PC-9 (cell line): ENCODE results near the gene IL1RL2. TPM values are rescaled to one million over a fixed set of nuclear protein-coding genes. Genes with fewer than 3 reads are reported as not detected.

Experiments
- BruUV-seq: library from RNA; stranded (reverse); fragments of 400-500 nt; replicated peaks from 2 replicates; lab custom pipeline; 2021; lab: Mats Ljungman, UMichigan
- CTCF ChIA-PET: fragments of 300-600 bp; sonication (Branson Sonifier 250); formaldehyde crosslinking; loops from one replicate; lab custom pipeline; 2022; ENCODE audit warnings: antibody characterized with exemption; lab: Charles Lee
- POLR2A ChIA-PET: fragments of 300-600 bp; sonication (Branson Sonifier 250); formaldehyde crosslinking; loops from one replicate; lab custom pipeline; 2022; ENCODE audit warnings: antibody characterized with exemption; ENCODE audit not compliant: unreplicated experiment; lab: Charles Lee
- DNase-seq, 2 experiments: peaks; one replicate each; pipeline versions ENCODE4 v3.0.0 to v3.0.0-alpha.2; 2015 to 2022; ENCODE audit warnings: mixed read lengths in 1 of 2
- H2AFZ ChIP-seq: fragments of 200-600 bp; sonication (generic); 2 replicates; pipeline ENCODE4 v1.8.1; 2017; ENCODE audit warnings: antibody characterized with exemption
- H3F3A ChIP-seq: fragments of 200-600 bp; sonication (generic); 2 replicates; pipeline ENCODE4 v1.8.1; 2017; ENCODE audit warnings: antibody characterized with exemption, mild to moderate bottlenecking, low read depth; ENCODE audit not compliant: insufficient read depth
- H3K27ac ChIP-seq: fragments of 200-600 bp; sonication (generic); 2 replicates; pipeline ENCODE4 v1.6.1; 2016; ENCODE audit warnings: mixed run types
- H3K27me3 ChIP-seq: fragments of 200-600 bp; sonication (generic); 2 replicates; pipeline ENCODE4 v1.6.1; 2016; ENCODE audit warnings: low read depth, mixed run types; ENCODE audit not compliant: insufficient read depth
- H3K36me3 ChIP-seq: fragments of 200-600 bp; sonication (generic); 2 replicates; pipeline ENCODE4 v1.6.1; 2016; ENCODE audit warnings: low read depth, mixed run types
- H3K4me1 ChIP-seq: fragments of 200-600 bp; sonication (generic); replicated peaks from 2 replicates; pipeline ENCODE4 v1.6.1; 2016; ENCODE audit warnings: mixed run types; ENCODE audit not compliant: insufficient read depth
- H3K4me2 ChIP-seq: fragments of 200-600 bp; sonication (generic); 2 replicates; pipeline ENCODE4 v1.6.1; 2017; ENCODE audit warnings: mixed run types
- H3K4me3 ChIP-seq: fragments of 200-600 bp; sonication (generic); 2 replicates; pipeline ENCODE4 v1.6.1; 2016; ENCODE audit warnings: mixed run types
- H3K79me2 ChIP-seq: fragments of 200-600 bp; sonication (generic); 2 replicates; pipeline ENCODE4 v1.6.1; 2017; ENCODE audit warnings: low read depth, mixed run types
- H3K9me2 ChIP-seq: fragments of 200-600 bp; sonication (generic); 2 replicates; pipeline ENCODE4 v1.8.1; 2017; ENCODE audit warnings: mild to moderate bottlenecking; ENCODE audit not compliant: insufficient read depth
- H3K9me3 ChIP-seq: fragments of 200-600 bp; sonication (generic); 2 replicates; pipeline ENCODE4 v1.8.1; 2016; ENCODE audit warnings: low read depth; ENCODE audit not compliant: insufficient read depth
- H4K20me1 ChIP-seq: fragments of 200-600 bp; sonication (generic); 2 replicates; pipeline ENCODE4 v1.8.1; 2017; ENCODE audit not compliant: insufficient read depth
- EZH2 ChIP-seq: fragments of 200-600 bp; sonication (generic); IDR thresholded peaks from 2 replicates; pipeline ENCODE4 v1.8.0; 2017; ENCODE audit warnings: antibody characterized with exemption, low read depth
- intact Hi-C: fragments of 100-400 bp; cut with micrococcal nuclease; formaldehyde crosslinking; loops from one replicate; pipeline ENCODE4 v1.10.0; 2022; ENCODE audit not compliant: unreplicated experiment
- total RNA-seq: library from RNA; stranded (reverse); gene quantifications from 2 replicates; pipeline ENCODE4 v1.2.3, GENCODE V29; 2021
- TF ChIP-seq, protein P1 (sequence below): fragments of 200-600 bp; sonication (generic); conservative IDR thresholded peaks from 2 replicates; pipeline ENCODE4 v1.6.1; 2017; ENCODE audit warnings: mixed run types, antibody characterized with exemption, mild to moderate bottlenecking, moderate library complexity

IL1RL2 gene
- total RNA-seq, 1 experiment from 2014 or later: 1.9 TPM

DNA sequence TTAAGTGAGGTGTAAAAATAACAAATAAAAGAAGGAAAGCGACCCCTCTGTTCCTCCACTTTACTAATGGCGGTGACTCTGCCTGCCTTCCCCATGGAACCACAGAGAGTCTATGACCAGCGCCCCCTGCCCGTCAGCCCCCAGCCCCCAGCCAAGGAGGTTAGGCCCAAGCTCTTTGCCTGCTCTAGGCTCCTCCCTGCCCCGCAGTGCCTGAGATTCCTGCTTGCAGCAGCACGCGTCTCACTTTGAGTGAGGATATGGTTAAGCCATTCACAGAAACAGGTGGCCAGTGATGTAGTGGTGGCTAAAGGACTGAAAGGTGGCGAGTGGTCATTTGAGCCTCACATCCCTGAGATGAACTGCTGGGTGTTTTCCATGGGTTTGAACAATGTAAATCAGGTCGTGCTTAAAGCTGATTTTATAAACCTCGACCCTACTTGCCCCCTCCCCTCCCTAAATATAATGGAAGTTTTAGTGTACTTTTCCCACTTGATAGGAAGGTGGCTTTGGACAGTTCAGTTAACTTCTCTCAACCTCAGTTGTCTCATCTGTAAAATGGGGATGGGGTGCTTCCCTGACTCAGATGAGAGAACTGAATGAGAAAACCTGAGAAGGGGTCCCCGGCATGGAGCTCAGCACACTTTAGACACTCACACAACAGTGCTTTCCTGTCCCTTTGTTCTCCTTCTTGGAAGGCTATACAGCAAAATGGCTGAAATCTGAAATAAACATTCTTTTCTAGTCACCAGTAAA lies 46.5 kb downstream of the IL1RL2 start:
- Histone ChIP-seq H3K27me3 (no peaks in the 10 kb centered on the region), H3K79me2 (no peaks in the 10 kb centered on the region), H3K36me3 (no peaks in the 10 kb centered on the region), H4K20me1 (no peaks in the 10 kb centered on the region), H3K27ac (no peak overlapping the region), H2AFZ (no peak overlapping the region), H3K9me2 (no peaks in the 10 kb centered on the region), H3K4me3 (no peak overlapping the region), H3F3A (peaks cover 2% of the 10 kb centered on the region; the same call in 1 of the 2 replicates), H3K4me2 (no peak overlapping the region), H3K4me1 (peaks cover 14% of the 10 kb centered on the region), H3K9me3 (no peaks in the 10 kb centered on the region)
- ChIA-PET CTCF (no interaction called here), POLR2A (no interaction called here)
- no TSS peak for BruUV-seq
- no peak for TF ChIP-seq EZH2
- TF ChIP-seq, protein P1, sequence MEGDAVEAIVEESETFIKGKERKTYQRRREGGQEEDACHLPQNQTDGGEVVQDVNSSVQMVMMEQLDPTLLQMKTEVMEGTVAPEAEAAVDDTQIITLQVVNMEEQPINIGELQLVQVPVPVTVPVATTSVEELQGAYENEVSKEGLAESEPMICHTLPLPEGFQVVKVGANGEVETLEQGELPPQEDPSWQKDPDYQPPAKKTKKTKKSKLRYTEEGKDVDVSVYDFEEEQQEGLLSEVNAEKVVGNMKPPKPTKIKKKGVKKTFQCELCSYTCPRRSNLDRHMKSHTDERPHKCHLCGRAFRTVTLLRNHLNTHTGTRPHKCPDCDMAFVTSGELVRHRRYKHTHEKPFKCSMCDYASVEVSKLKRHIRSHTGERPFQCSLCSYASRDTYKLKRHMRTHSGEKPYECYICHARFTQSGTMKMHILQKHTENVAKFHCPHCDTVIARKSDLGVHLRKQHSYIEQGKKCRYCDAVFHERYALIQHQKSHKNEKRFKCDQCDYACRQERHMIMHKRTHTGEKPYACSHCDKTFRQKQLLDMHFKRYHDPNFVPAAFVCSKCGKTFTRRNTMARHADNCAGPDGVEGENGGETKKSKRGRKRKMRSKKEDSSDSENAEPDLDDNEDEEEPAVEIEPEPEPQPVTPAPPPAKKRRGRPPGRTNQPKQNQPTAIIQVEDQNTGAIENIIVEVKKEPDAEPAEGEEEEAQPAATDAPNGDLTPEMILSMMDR: no peak
- intact Hi-C loops: no loop called here
- DNase-seq: no peak

DNA sequence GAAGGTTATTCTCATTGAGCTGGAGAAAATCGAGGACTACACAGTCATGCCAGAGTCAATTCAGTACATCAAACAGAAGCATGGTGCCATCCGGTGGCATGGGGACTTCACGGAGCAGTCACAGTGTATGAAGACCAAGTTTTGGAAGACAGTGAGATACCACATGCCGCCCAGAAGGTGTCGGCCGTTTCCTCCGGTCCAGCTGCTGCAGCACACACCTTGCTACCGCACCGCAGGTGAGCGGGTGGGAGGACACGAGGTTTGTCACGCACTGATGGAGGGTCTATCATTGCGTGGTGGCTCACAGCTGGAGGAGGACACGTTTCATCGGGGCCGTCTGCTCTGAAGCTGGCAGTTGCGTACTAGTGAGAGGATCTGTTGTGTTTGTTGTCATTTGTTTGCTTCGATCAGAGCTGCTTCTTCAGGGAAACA lies 48.2 kb downstream of the IL1RL2 start:
- H2AFZ ChIP-seq: no peak overlapping the region
- H3K36me3 ChIP-seq: no peaks in the 10 kb centered on the region
- intact Hi-C loops: no loop called here
- CTCF ChIA-PET: no interaction called here
- DNase-seq: no peak
- H3K4me3 ChIP-seq: no peak overlapping the region
- no peaks in the 10 kb centered on the region for H3K27me3 ChIP-seq
- no peak overlapping the region for H3K27ac ChIP-seq
- TF ChIP-seq EZH2: no peak
- TF ChIP-seq, protein P1: no peak
- H3K9me3 ChIP-seq: no peaks in the 10 kb centered on the region
- no peaks in the 10 kb centered on the region for H3K79me2 ChIP-seq
- POLR2A ChIA-PET: interaction anchor here (0.7 kb wide), 1 partner anchor 729 kb away, joined by 7 read pairs; no protein-coding TSS in a partner anchor
- no TSS peak for BruUV-seq
- H3K4me2 ChIP-seq: no peak overlapping the region
- no peaks in the 10 kb centered on the region for H3K9me2 ChIP-seq
- peaks cover 4% of the 10 kb centered on the region; the same call in 1 of the 2 replicates for H3F3A ChIP-seq
- H3K4me1 ChIP-seq: peaks cover 10% of the 10 kb centered on the region; the same call in 1 of the 2 replicates
- H4K20me1 ChIP-seq: no peaks in the 10 kb centered on the region

DNA sequence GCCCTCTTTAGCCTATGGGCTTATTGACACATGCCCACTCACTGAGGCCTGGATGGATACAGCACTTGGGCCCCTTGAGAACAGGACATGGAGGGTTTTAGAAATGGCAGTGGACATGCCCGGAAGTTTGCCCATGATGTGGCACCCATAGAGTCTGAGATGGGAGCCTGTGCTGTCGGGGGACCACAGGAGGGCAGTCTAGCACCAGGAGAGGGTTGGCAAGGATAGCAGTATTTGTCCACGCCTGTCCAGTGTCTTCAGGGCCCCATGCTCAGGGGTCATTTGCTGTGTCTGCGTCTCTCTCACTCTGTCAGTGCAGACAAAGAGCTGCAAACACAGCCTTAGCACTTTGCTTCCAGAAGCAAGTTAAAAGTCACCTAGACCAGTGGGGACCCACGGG lies 48.7 kb downstream of the IL1RL2 start:
- no TSS peak for BruUV-seq
- Histone ChIP-seq H3K36me3 (no peaks in the 10 kb centered on the region), H3K9me3 (no peaks in the 10 kb centered on the region), H3K27ac (no peak overlapping the region), H3K9me2 (no peaks in the 10 kb centered on the region), H2AFZ (no peak overlapping the region), H3K4me2 (no peak overlapping the region), H3K27me3 (no peaks in the 10 kb centered on the region), H4K20me1 (no peaks in the 10 kb centered on the region), H3F3A (peaks cover 8% of the 10 kb centered on the region; the same call in 1 of the 2 replicates), H3K79me2 (no peaks in the 10 kb centered on the region), H3K4me3 (no peak overlapping the region), H3K4me1 (peaks cover 14% of the 10 kb centered on the region)
- no peak for TF ChIP-seq EZH2
- TF ChIP-seq, protein P1: peak; percentile 46
- intact Hi-C loops: no loop called here
- DNase-seq: no peak
- ChIA-PET POLR2A (interaction anchor here (0.7 kb wide), 1 partner anchor 729 kb away, joined by 7 read pairs; no protein-coding TSS in a partner anchor), CTCF (no interaction called here)
